Coronary artery (tissue), 2 donors: ENCODE results near the gene MYO6.
"Not testable (repeated sequence)": the region's sequence is repeated elsewhere in the genome, so short reads cannot be mapped to it uniquely, and the experiment has no call there.

Experiments
- DNase-seq: peaks from one replicate; pipeline ENCODE4 v3.0.0-alpha.2; 2017; ENCODE audit warnings: low spot score
- H3K27ac ChIP-seq, 2 donors: fragments of 200-600 bp; sonication (generic); one replicate each; pipeline ENCODE4 v1.5.1; 2016 to 2019
- H3K4me3 ChIP-seq: fragments of 200-600 bp; sonication (generic); 2 replicates; pipeline ENCODE4 v1.5.1; 2016; ENCODE audit warnings: mild to moderate bottlenecking, moderate library complexity
- CTCF ChIP-seq: fragments of 200-600 bp; sonication (generic); IDR thresholded peaks from one replicate; pipeline ENCODE4 v1.5.1; 2019; ENCODE audit warnings: antibody characterized with exemption

Gene MYO6

GRCh38 chr6:75748743-75749538 is at the start of gene MYO6:
MYO6 (plus strand) TSS chr6:75749239; CDS start chr6:75817548, 68,309 bp downstream.
- H3K4me3 ChIP-seq: peak within 1 kb of the TSS; percentile 87
- peak; percentile 75 for DNase-seq
- TF ChIP-seq CTCF: no peak
- peak within 1 kb of the TSS; percentile 76 to 86 for H3K27ac ChIP-seq

- H3K27ac ChIP-seq, H3K4me3 ChIP-seq, DNase-seq: not testable (repeated sequence)
Measured at GRCh38 chr6:75708334-75708733, 40.7 kb upstream of the MYO6 start.

- no peak for TF ChIP-seq CTCF
- DNase-seq: no peak
- Histone ChIP-seq H3K27ac (no peak overlapping the region), H3K4me3 (no peak overlapping the region)
Measured at GRCh38 chr6:75711173-75711572, 37.9 kb upstream of the MYO6 start.

- DNase-seq: no peak
- no peak for TF ChIP-seq CTCF
- H3K4me3 ChIP-seq: no peak overlapping the region
- H3K27ac ChIP-seq: no peak overlapping the region
Measured at GRCh38 chr6:75719133-75719532, 29.9 kb upstream of the MYO6 start.

GRCh38 chr6:75723382-75723781 is 25.7 kb upstream of the MYO6 start:
- H3K27ac ChIP-seq: no peak overlapping the region
- H3K4me3 ChIP-seq: no peak overlapping the region
- DNase-seq: no peak
- no peak for TF ChIP-seq CTCF

- Histone ChIP-seq H3K4me3 (no peak overlapping the region), H3K27ac (no peak overlapping the region)
- no peak for TF ChIP-seq CTCF
- DNase-seq: no peak
Measured at GRCh38 chr6:75727206-75727605, 21.8 kb upstream of the MYO6 start.

GRCh38 chr6:75731029-75731428 is 18.0 kb upstream of the MYO6 start:
- DNase-seq: not testable (repeated sequence)

GRCh38 chr6:75735491-75736186 is 13.4 kb upstream of the MYO6 start:
- H3K4me3 ChIP-seq: no peak overlapping the region
- DNase-seq: no peak
- no peak overlapping the region for H3K27ac ChIP-seq
- TF ChIP-seq CTCF: no peak

More at GRCh38 chr6:75731029-75731428, 18.0 kb upstream of the MYO6 start:
- H3K27ac ChIP-seq, H3K4me3 ChIP-seq: not testable (repeated sequence)
